GM03348 (cell line): ENCODE results near the gene FABP3.

Experiments used
- DNase-seq: peaks from one replicate; pipeline ENCODE4 v3.0.0; 2012; ENCODE audit warnings: low spot score

FABP3 gene

GRCh38 chr1:31372051-31372450 lies 825 bp downstream of the FABP3 start:
- DNase-seq: no peak

- DNase-seq: no peak
These were observed 1.5 kb downstream of the FABP3 start for GRCh38 chr1:31371121-31371959.

- DNase-seq: no peak
These were observed 2.3 kb downstream of the FABP3 start for GRCh38 chr1:31370565-31370964.

GRCh38 chr1:31370021-31370420 lies 2.9 kb downstream of the FABP3 start:
- no peak for DNase-seq

GRCh38 chr1:31368611-31369107 lies 4.2 kb downstream of the FABP3 start:
- DNase-seq: no peak

GRCh38 chr1:31366796-31367195 lies 6.1 kb downstream of the FABP3 start:
- no peak for DNase-seq

GRCh38 chr1:31364561-31365250 lies 8.2 kb downstream of the FABP3 start:
- no peak for DNase-seq

GRCh38 chr1:31362032-31362431 lies 10.8 kb downstream of the FABP3 start:
- DNase-seq: no peak

GRCh38 chr1:31361607-31362006 lies 11.3 kb downstream of the FABP3 start:
- DNase-seq: no peak

- DNase-seq: no peak
These were observed 16.4 kb downstream of the FABP3 start for GRCh38 chr1:31356427-31356826.

- no peak for DNase-seq
These were observed 18.6 kb downstream of the FABP3 start for GRCh38 chr1:31354283-31354682.

- no peak for DNase-seq
These were observed 24.4 kb downstream of the FABP3 start for GRCh38 chr1:31348449-31348848.

- no peak for DNase-seq
These were observed 26.1 kb downstream of the FABP3 start for GRCh38 chr1:31346785-31347184.

- no peak for DNase-seq
These were observed 27.2 kb downstream of the FABP3 start for GRCh38 chr1:31345635-31346034.

GRCh38 chr1:31344503-31344902 lies 28.4 kb downstream of the FABP3 start:
- no peak for DNase-seq

- no peak for DNase-seq
These were observed 36.0 kb downstream of the FABP3 start for GRCh38 chr1:31336687-31337467.

GRCh38 chr1:31335007-31335406 lies 37.9 kb downstream of the FABP3 start:
- DNase-seq: peak; percentile 57

GRCh38 chr1:31327381-31327780 lies 45.5 kb downstream of the FABP3 start:
- DNase-seq: peak; percentile 50

- DNase-seq: no peak
These were observed 46.4 kb downstream of the FABP3 start for GRCh38 chr1:31326461-31326860.

GRCh38 chr1:31324992-31325391 lies 47.9 kb downstream of the FABP3 start:
- DNase-seq: no peak

- DNase-seq: no peak
These were observed 48.8 kb downstream of the FABP3 start for GRCh38 chr1:31324093-31324492.

- no peak for DNase-seq
These were observed 54.7 kb downstream of the FABP3 start for GRCh38 chr1:31318146-31318545.

- DNase-seq: no peak
These were observed 57.0 kb downstream of the FABP3 start for GRCh38 chr1:31315902-31316301.
